Activated CD4-positive, CD25-positive, alpha-beta regulatory T cell treated with anti-CD3 and anti-CD28 coated beads, Interleukin-2, amount 50 U/mL, for 16 hours (primary cell): ENCODE results near the gene B3GLCT.
"Not testable (repeated sequence)": the region's sequence is repeated elsewhere in the genome, so short reads cannot be mapped to it uniquely, and the experiment has no call there.

Experiments
- DNase-seq: peaks from one replicate; pipeline ENCODE4 v3.0.0-alpha.2; 2020; ENCODE audit warnings: low read depth, low spot score

B3GLCT gene

GRCh38 chr13:31184451-31184850 lies 15.3 kb upstream of the B3GLCT start:
- no peak for DNase-seq

GRCh38 chr13:31184981-31185645 lies 14.7 kb upstream of the B3GLCT start:
- no peak for DNase-seq

GRCh38 chr13:31191748-31192147 lies 8.0 kb upstream of the B3GLCT start:
- DNase-seq, result no peak

GRCh38 chr13:31192306-31192705 lies 7.5 kb upstream of the B3GLCT start:
- DNase-seq, result no peak

GRCh38 chr13:31195616-31196015 lies 4.2 kb upstream of the B3GLCT start:
- no peak for DNase-seq

GRCh38 chr13:31196992-31197391 lies 2.8 kb upstream of the B3GLCT start:
- no peak for DNase-seq

GRCh38 chr13:31198519-31198918 lies 1.3 kb upstream of the B3GLCT start:
- DNase-seq, result no peak

GRCh38 chr13:31199527-31199848 lies 287 bp upstream of the B3GLCT start:
- no peak for DNase-seq

GRCh38 chr13:31200637-31200971 lies 829 bp downstream of the B3GLCT start:
- peak; percentile 4 for DNase-seq

- no peak for DNase-seq
These were observed 1.7 kb downstream of the B3GLCT start for GRCh38 chr13:31201341-31202031.

GRCh38 chr13:31204592-31204991 lies 4.8 kb downstream of the B3GLCT start:
- DNase-seq, result no peak

- DNase-seq, result no peak
These were observed 8.1 kb downstream of the B3GLCT start for GRCh38 chr13:31207661-31208552.

- no peak for DNase-seq
These were observed 8.9 kb downstream of the B3GLCT start for GRCh38 chr13:31208559-31209122.

GRCh38 chr13:31209172-31209840 lies 9.5 kb downstream of the B3GLCT start:
- no peak for DNase-seq

GRCh38 chr13:31209841-31210210 lies 10.1 kb downstream of the B3GLCT start:
- no peak for DNase-seq

GRCh38 chr13:31213651-31214289 lies 14.0 kb downstream of the B3GLCT start:
- DNase-seq, result no peak

GRCh38 chr13:31214435-31214834 lies 14.7 kb downstream of the B3GLCT start:
- DNase-seq, result no peak

- not testable (repeated sequence) for DNase-seq
These were observed 17.1 kb downstream of the B3GLCT start for GRCh38 chr13:31216916-31217315.

GRCh38 chr13:31219909-31220598 lies 20.3 kb downstream of the B3GLCT start:
- no peak for DNase-seq

- no peak for DNase-seq
These were observed 21.3 kb downstream of the B3GLCT start for GRCh38 chr13:31221057-31221456.

GRCh38 chr13:31223215-31223614 lies 23.4 kb downstream of the B3GLCT start:
- no peak for DNase-seq
